ENCODE measurements around the gene NLRC4.
"Not testable (repeated sequence)": the region's sequence is repeated elsewhere in the genome, so short reads cannot be mapped to it uniquely, and the experiment has no call there.

Gene NLRC4

DNA sequence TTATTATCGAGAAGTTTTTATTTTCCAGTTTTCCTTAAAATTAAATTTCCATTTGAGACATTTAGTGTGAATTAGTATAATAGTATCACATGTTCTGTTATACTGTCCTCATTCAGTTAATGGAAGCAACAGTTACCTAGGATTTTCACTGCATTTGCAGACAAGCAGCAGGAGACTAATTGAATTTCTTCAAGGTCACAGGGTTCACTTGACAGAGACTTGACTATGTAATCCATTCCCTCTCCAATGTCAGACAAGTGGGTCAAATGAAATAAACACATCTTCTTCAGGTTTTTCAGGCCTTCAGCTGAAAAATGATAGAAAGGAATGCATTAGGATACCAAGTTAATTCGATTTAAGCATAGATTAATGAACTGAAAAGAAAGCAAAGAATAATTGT is 26.7 kb downstream of the NLRC4 start:
- DNase-seq: no peak

DNA sequence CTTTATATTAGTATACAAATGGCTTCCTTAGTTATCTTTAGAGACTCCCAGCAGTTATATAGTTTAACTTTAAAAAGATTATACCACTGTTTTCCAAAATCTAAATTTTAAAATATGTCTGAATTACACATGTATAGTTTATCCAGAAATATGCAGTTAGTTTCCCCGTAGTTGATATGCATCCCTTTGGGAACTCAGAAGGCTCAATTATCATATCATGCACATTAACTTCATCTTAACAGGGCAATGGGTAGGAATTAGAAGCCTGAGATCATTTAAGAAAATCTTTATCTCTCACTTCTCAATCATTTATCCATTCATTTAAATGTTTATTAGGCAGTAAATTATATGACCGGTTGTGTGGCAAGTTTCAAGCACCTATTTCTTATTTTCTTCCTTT is 27.2 kb downstream of the NLRC4 start:
- DNase-seq: no peak

DNA sequence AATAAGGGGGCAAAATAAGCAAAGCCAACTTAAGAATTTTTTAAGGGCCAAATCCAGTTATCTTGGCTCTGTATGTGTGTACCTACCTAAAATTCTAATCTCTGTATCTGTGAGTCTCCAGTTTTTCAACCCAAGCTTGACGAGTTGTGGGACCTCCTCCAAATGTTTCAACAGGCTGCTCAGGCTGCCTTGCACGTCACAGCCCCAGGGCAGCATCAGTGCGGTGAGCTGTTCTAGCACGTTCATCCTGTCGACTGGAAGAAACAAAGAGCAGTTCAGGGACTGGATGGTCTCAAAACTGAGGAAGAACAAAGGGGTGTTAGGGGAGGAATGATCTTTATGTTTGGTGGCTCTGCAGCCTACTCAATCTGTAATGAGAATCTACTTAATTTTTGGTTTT is 29.4 kb downstream of the NLRC4 start:
- no peak for DNase-seq

DNA sequence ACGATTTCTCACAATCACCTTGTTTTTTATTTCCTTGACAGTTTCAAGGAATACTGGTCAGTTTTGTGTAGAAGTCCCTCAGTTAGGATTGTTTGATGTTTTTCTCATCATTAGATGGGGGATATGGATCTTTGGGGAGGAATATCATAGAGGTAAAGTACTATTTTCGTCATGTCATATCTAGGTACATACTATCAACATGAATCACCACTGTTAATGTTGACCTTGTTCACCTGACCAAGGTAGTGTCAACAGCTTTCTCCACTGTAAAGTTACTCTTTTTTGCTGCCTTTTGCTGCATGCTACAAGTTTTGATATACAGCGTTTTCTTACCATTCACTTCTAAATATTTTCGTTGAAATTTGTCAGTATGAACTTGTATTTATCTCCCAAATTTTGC is 32.7 kb downstream of the NLRC4 start:
- DNase-seq: no peak

DNA sequence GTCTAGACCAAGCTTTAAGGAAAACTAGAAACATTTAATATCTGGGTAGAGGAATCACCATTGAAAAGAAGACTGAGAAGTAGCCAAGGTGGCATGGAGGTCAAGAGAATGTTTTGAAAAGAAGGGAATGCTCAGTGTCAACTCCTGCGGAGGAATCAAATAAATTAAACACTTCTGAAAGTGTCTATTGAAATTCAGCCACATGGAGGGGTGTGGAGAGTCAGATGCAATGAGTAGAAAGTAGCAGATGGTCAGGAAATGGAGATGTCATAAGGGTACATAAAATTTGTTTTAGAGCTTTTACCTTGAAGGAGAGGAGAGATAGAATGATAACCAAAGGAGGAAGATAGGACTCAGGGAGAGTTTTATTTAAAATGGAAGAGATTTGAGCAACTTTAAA is 35.1 kb downstream of the NLRC4 start:
- no peak for DNase-seq

DNA sequence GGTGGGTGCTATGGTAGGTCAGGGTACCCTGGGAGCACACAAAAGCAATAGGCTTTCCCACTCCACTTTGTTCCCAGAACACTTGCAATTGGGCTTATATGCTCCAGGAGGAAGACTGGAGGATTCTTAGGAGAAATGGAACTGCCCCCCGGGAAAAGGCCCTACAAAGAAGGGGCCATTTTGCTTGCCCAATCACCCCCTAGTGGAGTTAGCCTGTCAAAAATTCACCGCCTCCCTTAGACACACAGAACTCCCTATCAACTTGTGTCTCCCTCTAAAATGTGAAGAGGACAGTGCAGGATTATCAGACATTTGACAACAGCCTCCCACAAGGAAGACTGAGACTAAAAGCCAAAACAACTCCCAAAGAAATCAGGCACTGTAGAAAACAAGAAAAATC is 36.5 kb downstream of the NLRC4 start:
- DNase-seq: no peak

DNA sequence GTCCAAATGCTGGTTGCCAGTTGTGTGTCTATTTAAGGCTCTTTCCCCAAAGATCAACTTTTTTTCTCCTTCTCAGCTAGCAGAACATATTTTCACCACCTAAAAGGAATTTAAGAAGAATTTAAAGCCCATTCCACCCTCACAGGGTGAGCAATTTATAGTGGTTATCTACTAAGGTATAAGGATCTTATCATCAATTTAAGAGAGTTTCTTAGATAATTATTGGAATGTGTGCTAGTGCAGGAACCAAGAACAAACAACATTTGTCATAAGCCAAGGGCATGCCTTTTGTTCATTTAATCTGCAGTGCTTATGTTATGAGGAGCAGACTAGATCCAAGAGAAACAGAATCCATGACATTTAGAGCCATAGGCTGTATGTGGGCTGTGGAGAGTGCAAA is 37.2 kb downstream of the NLRC4 start:
- DNase-seq: no peak

DNA sequence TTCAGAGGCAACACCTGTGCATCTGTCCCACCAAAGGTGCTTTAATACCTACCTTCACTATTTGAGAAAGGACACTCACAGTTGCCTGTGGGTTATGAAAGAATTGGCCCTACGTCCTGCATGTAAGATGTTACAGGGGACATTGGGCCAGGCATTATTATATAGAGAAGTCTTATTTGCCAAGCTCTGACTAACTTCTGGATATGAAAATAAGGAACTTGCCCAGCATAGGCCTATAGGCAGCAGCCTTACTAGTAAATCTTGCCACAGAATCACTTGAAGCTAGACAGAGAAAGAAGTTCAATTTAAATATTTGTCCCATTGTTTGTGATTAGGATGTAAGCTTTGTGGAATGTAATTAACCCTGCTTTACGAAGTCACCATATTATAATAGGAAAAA is 41.7 kb downstream of the NLRC4 start:
- no peak for DNase-seq

DNA sequence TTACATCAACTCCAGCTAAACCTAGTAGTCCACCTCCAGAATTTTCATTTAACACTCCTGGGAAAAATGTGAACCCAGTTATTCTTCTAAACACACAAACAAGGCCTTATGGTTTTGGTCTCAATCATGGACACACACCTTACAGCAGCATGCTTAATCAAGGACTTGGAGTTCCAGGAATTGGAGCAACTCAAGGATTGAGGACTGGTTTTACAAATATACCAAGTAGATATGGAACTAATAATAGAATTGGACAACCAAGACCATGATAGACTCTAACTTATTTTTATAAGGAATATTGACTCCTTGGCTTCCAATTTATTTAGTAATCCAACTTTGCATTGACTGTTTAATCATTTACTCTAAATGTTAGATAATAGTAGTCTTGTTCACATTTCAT is 44.2 kb downstream of the NLRC4 start:
- DNase-seq: no peak

DNA sequence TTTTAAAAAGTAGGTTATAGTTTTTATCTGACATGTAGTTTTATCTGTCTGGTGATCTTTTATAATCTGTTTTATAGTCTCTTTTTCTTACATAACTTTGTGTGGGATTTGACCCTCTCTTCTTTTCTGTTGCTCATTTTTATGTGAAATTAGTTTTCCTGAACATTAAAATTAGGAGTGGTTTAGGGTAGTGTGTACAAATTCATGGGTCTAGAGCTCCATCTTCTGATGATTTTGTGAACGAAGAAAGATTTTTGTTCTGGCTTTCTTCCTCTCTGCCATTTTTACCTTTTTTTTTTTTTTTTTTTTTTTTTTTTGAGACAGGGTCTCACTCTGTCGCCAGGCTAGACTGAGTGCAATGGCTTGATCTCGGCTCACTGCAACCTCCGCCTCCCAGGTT is 52.4 kb downstream of the NLRC4 start:
- no peak for DNase-seq

DNA sequence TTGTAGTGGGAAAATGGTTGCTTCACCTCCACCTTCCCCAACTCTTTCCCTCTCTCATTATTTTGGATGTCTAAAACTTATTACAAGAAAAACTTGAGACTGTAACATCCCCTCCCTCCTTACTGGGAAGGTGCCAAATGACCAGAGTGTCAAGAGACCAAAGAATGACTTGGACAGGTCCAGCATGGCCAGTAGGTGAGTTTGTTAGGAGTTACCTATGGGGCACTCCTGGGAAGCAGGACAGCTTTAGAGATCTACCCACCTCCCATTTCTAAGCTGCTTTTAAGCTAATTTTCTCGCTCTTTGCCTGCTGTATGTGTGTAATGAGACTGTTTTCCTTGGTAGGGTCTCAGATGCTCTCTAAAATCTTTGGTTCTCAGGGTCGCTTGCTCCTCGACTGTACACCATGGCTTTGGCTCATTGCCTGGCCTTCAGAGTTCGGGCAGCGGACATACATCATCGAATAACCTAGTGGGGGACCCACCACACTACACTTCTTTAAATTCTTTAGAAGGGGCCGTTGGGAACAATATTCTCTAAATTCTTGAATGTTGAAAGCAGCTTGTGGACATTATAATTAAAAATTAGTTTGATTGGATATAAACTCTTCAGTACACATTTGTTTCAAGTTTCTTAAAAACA is 53.8 kb downstream of the NLRC4 start:
- no peak for DNase-seq

DNA sequence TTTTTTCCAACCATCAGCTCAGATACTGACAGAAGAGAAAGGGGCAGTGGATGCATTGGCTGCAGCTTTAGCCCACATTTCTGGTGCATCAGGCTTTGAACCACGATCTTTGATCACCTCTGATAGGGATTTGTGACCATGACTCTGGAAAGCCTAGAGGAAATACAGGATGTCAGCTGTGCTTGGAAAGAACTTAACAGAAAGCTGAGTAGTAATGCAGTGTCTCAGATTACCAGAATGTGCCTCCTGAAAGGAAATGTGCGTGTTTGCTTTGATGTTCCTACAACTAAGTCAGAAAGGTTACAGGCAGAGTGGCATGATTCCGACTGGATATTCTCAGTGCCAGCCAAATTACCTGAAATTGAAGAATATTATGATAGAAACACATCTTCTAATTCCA is 61.3 kb downstream of the NLRC4 start:
- not testable (repeated sequence) for DNase-seq

DNA sequence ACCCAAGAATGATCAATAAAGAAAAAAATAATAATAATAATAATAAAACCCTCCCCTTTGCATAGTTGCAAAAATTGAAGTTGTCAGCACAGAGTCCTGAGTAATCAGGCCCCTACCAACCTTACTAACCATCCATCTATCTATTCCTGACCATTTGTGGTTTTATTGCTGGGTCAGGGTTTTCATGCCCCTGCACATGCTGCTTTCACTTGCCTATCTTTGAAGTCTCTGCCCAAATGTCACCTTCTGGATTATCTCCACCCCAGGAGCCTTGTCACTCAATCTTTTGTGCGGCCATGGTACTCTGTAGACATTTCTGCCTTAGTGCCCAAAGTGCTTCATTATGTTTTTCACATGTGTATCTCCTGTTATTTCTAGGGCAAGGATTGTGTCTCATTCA is 63.9 kb downstream of the NLRC4 start:
- no peak for DNase-seq

DNA sequence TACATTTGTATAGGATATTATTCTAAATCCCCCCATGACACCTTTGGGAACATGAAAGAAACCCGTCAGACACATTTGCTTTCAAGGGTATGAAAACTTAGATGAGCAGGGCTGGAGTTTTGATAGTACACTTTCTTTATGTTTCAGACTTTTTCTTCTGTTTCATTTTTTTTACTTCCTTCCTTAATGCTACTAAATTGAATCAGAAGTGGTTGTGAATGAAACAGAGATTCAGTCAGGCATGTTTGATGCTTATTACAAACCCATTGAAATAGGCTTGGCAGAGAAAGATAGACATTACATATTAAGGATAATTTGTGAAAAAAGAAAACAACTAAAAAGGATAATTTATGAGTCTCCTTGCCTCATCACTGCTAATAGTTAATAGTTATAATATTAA is 72.3 kb downstream of the NLRC4 start:
- DNase-seq: no peak

DNA sequence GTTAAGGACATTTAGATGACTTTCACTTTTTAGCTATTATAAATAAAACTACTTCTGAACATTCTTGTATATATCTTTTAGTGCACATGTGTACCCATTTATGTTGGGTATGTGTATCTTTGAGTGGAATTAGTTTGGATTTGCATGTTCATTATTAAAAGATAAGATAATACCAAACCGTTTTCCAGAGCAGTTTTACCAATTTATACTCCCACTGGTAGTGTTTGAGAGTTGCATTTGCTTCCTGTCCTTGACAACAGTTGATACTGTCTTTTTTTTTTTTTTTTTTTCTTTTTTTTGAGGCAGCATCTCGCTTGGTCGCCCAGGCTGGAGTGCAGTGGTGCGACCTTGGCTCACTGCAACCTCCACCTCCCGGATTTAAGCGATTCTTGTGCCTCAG is 75.7 kb downstream of the NLRC4 start:
- no peak for DNase-seq

DNA sequence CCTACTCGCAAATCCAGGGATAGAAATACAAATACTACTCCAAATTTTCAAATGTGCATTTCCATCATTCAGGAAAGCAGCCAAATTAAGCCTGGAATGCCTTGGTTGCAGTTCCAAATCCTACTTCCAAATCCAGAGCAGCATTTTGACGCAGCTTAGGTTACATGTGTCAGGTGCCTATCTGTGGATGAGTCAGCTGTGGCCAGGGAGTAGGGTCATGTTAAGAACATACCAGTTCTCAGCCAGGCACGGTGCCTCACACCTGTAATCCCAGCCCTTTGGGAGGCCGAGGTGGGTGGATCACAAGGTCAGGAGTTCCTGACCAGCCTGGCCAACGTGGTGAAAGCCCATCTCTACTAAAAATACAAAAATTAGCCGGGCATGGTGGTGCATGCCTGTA is 82.0 kb downstream of the NLRC4 start:
- DNase-seq: no peak
